ENCODE results near the gene RIOK2. TPM values are rescaled to one million over a fixed set of nuclear protein-coding genes. Genes with fewer than 3 reads are reported as not detected.
A peak's percentile ranks its signal among the peaks of the same experiment; 100 is the strongest.

RIOK2 gene
- total and polyA plus RNA-seq, 9 of the 15 experiments (the other 6 are each of a cell fraction or from before 2014, with no cell fraction given), result 22.9 to 97.6 (median 47.8) TPM

GRCh38 chr5:97183100-97183929 is at the start of gene RIOK2 (continued):
- TF ChIP-seq SP1 (CRISPR knock-in tag; IDR thresholded peaks at IDR 0.05) (peak; percentile 57), CREM (IDR thresholded peaks at IDR 0.05; ENCODE audit: low read depth) (peak; percentile 73), XRCC5 (IDR thresholded peaks at IDR 0.05; ENCODE audit: low read depth, low read length) (no peak), BHLHE40 (IDR thresholded peaks at IDR 0.05; ENCODE audit: low read length) (peak; percentile 50), TARDBP (IDR thresholded peaks at IDR 0.05) (peak; percentile 68; the same call in 1 of the 2 replicates), DPF2 (IDR thresholded peaks at IDR 0.05) (peak; percentile 57; the same call in 1 of the 2 replicates), ZZZ3 (IDR thresholded peaks at IDR 0.05) (no peak; the same call in 1 of the 2 replicates), ZBTB2 (IDR thresholded peaks at IDR 0.05) (peak; percentile 92), MEIS2 (IDR thresholded peaks at IDR 0.05; ENCODE audit: partially characterized antibody) (peak; percentile 86), HDAC3 (IDR thresholded peaks at IDR 0.05; ENCODE audit: borderline replicate concordance, partially characterized antibody) (peak; percentile 42), KAT7 (CRISPR knock-in tag; IDR thresholded peaks at IDR 0.05; ENCODE audit: borderline replicate concordance) (peak; percentile 74; the same call in 1 of the 2 replicates), ATF1 (CRISPR knock-in tag; IDR thresholded peaks at IDR 0.05) (no peak), ATF1 (tag; IDR thresholded peaks at IDR 0.05) (peak; percentile 95), ZNF133 (CRISPR knock-in tag; IDR thresholded peaks at IDR 0.05) (no peak), NONO (IDR thresholded peaks at IDR 0.05; ENCODE audit: low read depth in 2 of 2, low read length in 1 of 2) (no peak)
- TF ChIP-seq, protein P1, sequence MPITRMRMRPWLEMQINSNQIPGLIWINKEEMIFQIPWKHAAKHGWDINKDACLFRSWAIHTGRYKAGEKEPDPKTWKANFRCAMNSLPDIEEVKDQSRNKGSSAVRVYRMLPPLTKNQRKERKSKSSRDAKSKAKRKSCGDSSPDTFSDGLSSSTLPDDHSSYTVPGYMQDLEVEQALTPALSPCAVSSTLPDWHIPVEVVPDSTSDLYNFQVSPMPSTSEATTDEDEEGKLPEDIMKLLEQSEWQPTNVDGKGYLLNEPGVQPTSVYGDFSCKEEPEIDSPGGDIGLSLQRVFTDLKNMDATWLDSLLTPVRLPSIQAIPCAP (CRISPR knock-in tag; IDR thresholded peaks at IDR 0.05; ENCODE audit: borderline replicate concordance), result peak; percentile 46; the same call in 1 of the 2 replicates
- TF ChIP-seq, protein P2, sequence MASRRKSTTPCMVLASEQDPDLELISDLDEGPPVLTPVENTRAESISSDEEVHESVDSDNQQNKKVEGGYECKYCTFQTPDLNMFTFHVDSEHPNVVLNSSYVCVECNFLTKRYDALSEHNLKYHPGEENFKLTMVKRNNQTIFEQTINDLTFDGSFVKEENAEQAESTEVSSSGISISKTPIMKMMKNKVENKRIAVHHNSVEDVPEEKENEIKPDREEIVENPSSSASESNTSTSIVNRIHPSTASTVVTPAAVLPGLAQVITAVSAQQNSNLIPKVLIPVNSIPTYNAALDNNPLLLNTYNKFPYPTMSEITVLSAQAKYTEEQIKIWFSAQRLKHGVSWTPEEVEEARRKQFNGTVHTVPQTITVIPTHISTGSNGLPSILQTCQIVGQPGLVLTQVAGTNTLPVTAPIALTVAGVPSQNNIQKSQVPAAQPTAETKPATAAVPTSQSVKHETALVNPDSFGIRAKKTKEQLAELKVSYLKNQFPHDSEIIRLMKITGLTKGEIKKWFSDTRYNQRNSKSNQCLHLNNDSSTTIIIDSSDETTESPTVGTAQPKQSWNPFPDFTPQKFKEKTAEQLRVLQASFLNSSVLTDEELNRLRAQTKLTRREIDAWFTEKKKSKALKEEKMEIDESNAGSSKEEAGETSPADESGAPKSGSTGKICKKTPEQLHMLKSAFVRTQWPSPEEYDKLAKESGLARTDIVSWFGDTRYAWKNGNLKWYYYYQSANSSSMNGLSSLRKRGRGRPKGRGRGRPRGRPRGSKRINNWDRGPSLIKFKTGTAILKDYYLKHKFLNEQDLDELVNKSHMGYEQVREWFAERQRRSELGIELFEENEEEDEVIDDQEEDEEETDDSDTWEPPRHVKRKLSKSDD (conservative IDR thresholded peaks at IDR 0.05; ENCODE audit: low read length), result 0 out of 2 replicates have a peak, but pooled peaks have one; percentile 6
- TF ChIP-seq, protein P3, sequence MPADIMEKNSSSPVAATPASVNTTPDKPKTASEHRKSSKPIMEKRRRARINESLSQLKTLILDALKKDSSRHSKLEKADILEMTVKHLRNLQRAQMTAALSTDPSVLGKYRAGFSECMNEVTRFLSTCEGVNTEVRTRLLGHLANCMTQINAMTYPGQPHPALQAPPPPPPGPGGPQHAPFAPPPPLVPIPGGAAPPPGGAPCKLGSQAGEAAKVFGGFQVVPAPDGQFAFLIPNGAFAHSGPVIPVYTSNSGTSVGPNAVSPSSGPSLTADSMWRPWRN (IDR thresholded peaks at IDR 0.05; ENCODE audit: low read depth), result peak; percentile 33
- TF ChIP-seq, protein P4, sequence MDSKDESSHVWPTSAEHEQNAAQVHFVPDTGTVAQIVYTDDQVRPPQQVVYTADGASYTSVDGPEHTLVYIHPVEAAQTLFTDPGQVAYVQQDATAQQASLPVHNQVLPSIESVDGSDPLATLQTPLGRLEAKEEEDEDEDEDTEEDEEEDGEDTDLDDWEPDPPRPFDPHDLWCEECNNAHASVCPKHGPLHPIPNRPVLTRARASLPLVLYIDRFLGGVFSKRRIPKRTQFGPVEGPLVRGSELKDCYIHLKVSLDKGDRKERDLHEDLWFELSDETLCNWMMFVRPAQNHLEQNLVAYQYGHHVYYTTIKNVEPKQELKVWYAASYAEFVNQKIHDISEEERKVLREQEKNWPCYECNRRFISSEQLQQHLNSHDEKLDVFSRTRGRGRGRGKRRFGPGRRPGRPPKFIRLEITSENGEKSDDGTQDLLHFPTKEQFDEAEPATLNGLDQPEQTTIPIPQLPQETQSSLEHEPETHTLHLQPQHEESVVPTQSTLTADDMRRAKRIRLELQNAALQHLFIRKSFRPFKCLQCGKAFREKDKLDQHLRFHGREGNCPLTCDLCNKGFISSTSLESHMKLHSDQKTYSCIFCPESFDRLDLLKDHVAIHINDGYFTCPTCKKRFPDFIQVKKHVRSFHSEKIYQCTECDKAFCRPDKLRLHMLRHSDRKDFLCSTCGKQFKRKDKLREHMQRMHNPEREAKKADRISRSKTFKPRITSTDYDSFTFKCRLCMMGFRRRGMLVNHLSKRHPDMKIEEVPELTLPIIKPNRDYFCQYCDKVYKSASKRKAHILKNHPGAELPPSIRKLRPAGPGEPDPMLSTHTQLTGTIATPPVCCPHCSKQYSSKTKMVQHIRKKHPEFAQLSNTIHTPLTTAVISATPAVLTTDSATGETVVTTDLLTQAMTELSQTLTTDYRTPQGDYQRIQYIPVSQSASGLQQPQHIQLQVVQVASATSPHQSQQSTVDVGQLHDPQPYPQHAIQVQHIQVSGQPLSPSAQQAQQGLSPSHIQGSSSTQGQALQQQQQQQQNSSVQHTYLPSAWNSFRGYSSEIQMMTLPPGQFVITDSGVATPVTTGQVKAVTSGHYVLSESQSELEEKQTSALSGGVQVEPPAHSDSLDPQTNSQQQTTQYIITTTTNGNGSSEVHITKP (IDR thresholded peaks at IDR 0.05; ENCODE audit: partially characterized antibody), result peak; percentile 52

Measured in K562 (cell line).